Upper lobe of left lung (tissue), 4 donors: ENCODE data around the gene LHX5.

Experiments
- EP300 ChIP-seq, 4 donors: sonication (generic); formaldehyde crosslinking; IDR thresholded peaks; one replicate each; pipeline ENCODE4 v1.5.1; 2017; ENCODE audit warnings: antibody characterized with exemption in 4 of 4, control low read depth in 2 of 4
- POLR2A ChIP-seq, 4 donors: fragments of 450-650 bp; IDR thresholded peaks; one replicate each; pipeline ENCODE4 v1.5.1; 2016 to 2017; ENCODE audit warnings: antibody characterized with exemption in 4 of 4, mild to moderate bottlenecking in 2 of 4
- POLR2AphosphoS5 ChIP-seq, 2 donors: sonication (generic); formaldehyde crosslinking; IDR thresholded peaks; one replicate each; pipeline ENCODE4 v1.5.1; 2017; ENCODE audit warnings: antibody characterized with exemption in 2 of 2
- TF ChIP-seq, protein P1 (sequence below), 6 experiments: fragments of 450-650 bp in 4 of 6; fragments of 200-600 bp in 2 of 6; sonication (generic) in 2 of 6; IDR thresholded peaks; one replicate each; pipeline ENCODE4 v1.5.1; 2016 to 2019; ENCODE audit warnings: antibody characterized with exemption in 6 of 6

DNA sequence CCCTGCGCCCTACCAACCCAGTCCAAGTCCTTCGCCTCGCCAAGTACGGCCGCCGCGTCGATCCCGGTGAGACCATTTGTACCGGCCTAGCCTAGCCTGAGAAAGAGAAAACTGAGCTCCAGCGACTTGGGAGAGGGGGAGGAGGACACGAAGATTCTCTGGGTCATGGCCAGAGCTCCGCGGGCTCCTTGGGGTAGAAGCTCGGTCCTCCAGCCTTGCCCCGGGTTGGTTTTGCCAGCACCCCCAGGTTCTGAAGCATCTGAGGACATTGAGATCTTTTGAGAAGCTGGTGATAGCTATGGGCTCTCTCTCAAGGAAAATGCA is 7.3 kb downstream of the LHX5 start:
- TF ChIP-seq, protein P1, sequence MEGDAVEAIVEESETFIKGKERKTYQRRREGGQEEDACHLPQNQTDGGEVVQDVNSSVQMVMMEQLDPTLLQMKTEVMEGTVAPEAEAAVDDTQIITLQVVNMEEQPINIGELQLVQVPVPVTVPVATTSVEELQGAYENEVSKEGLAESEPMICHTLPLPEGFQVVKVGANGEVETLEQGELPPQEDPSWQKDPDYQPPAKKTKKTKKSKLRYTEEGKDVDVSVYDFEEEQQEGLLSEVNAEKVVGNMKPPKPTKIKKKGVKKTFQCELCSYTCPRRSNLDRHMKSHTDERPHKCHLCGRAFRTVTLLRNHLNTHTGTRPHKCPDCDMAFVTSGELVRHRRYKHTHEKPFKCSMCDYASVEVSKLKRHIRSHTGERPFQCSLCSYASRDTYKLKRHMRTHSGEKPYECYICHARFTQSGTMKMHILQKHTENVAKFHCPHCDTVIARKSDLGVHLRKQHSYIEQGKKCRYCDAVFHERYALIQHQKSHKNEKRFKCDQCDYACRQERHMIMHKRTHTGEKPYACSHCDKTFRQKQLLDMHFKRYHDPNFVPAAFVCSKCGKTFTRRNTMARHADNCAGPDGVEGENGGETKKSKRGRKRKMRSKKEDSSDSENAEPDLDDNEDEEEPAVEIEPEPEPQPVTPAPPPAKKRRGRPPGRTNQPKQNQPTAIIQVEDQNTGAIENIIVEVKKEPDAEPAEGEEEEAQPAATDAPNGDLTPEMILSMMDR (IDR thresholded peaks at IDR 0.05): no peak
- TF ChIP-seq EP300 (IDR thresholded peaks at IDR 0.05) (no peak), POLR2A (IDR thresholded peaks at IDR 0.05) (no peak), POLR2AphosphoS5 (IDR thresholded peaks at IDR 0.05) (no peak)
